Inferior parietal cortex (tissue), 1 donor: ENCODE measurements around the gene NLRP12.
"Not testable (repeated sequence)": the region's sequence is repeated elsewhere in the genome, so short reads cannot be mapped to it uniquely, and the experiment has no call there.

Source experiments
- DNase-seq: peaks from one replicate; pipeline ENCODE4 v3.0.0-alpha.2; 2016; ENCODE audit errors: extremely low spot score

Gene NLRP12, protein sequence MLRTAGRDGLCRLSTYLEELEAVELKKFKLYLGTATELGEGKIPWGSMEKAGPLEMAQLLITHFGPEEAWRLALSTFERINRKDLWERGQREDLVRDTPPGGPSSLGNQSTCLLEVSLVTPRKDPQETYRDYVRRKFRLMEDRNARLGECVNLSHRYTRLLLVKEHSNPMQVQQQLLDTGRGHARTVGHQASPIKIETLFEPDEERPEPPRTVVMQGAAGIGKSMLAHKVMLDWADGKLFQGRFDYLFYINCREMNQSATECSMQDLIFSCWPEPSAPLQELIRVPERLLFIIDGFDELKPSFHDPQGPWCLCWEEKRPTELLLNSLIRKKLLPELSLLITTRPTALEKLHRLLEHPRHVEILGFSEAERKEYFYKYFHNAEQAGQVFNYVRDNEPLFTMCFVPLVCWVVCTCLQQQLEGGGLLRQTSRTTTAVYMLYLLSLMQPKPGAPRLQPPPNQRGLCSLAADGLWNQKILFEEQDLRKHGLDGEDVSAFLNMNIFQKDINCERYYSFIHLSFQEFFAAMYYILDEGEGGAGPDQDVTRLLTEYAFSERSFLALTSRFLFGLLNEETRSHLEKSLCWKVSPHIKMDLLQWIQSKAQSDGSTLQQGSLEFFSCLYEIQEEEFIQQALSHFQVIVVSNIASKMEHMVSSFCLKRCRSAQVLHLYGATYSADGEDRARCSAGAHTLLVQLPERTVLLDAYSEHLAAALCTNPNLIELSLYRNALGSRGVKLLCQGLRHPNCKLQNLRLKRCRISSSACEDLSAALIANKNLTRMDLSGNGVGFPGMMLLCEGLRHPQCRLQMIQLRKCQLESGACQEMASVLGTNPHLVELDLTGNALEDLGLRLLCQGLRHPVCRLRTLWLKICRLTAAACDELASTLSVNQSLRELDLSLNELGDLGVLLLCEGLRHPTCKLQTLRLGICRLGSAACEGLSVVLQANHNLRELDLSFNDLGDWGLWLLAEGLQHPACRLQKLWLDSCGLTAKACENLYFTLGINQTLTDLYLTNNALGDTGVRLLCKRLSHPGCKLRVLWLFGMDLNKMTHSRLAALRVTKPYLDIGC

DNA sequence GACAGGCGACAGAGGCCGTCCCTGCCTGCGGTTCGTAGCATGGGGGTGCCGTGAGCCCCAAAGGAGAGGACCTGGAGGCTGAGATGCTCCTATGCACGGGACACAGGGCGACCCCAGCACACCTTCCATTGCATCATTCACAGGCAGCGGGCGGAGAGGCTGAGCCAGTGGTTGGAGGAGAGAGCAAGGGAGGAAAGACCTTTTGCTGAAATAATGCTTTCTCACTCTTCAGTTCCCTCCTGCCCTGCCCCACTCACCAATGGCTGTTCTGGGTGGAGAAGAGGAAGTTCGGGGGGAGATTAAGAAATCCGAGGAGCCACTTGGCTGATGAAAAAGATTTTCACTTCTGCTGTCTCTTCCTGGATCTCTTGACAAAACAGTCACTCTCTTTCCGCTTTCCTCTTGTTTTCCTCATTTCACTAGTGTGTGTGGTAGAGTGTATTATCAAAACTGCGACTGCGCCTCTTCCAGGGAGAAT, at the start of gene NLRP12:
Gene NLRP12 (minus strand): TSS at position 181 of the 478 bp plus-strand sequence. CDS start 140 bp downstream, at position 41.
- DNase-seq = no peak

DNA sequence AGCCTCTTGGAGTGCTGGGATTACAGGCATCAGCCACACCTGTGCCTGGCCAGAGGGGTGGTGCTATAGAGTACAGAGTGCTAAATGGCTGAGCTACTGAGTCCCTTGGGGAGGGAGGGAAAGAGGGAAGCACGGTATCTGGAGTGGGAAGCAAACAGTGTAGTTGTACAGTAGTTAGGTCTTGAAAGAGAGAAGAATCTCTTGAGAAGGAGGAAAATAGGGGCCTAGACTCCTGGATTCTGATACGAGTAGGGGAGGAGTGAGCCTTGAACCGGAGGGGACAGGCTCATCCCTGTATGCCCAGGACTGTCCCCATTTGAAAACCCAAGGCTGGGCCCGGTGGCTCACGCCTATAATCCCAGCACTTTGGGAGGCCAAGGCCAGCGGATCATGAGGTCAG, 48.6 kb upstream of the NLRP12 start:
- no peak for DNase-seq

DNA sequence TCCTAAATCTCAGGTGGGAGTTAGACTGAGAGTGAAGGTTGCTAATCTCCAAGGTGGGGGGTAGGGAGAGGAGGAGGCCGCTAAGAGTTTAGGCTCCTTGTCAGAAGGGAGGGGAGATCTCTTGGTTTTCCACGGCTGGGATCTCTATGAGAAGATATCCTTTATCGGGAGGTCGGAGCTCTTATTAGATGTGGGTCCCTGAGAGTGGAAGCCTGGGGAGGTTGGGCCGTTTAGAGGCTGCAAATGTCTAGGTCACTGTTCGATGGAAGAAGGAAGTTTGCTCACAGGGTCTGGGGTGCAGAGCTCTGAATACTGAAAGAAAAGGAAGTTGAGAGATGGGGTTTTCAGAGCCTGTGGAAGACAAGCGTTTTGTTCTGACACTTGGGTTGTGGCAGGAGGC, 47.3 kb upstream of the NLRP12 start:
- no peak for DNase-seq

DNA sequence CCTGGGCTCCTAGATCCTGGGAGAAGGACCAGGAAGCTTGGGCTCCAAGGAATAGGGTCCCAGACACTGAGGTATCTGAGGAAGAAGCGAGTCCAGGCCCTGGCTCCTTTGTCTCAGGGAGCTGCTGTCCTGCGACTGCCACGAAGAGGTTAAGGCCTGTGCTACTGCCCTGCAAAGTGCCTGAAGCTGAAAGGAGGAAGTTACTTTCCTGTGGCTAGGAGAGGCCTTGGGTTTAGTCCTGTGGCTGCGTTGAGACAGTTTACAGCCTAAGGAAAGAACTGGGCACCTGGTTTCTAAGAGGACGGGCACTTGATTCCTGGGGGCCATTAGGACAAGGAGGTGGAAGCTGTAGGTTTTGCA, 46.4 kb upstream of the NLRP12 start:
- no peak for DNase-seq

DNA sequence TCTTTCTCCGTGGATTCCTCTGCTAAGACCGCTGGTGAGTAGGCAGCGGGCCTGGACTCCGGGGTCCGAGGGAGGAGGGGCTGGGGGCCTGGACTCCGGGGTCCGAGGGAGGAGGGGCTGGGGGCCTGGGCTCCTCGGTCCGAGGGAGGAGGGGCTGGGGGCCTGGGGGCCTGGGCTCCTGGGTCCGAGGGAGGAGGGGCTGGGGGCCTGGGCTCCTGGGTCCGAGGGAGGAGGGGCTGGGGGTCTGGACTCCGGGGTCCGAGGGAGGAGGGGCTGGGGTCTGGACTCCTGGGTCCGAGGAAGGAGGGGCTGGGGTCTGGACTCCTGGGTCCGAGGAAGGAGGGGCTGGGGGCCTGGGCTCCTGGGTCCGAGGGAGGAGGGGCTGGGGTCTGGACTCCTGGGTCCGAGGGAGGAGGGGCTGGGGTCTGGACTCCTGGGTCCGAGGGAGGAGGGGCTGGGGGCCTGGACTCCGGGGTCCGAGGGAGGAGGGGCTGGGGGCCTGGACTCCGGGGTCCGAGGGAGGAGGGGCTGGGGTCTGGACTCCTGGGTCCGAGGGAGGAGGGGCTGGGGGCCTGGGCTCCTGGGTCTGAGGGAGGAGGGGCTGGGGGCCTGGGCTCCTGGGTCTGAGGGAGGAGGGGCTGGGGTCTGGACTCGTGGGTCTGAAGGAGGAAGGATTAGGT, 45.8 kb upstream of the NLRP12 start:
- not testable (repeated sequence) for DNase-seq

DNA sequence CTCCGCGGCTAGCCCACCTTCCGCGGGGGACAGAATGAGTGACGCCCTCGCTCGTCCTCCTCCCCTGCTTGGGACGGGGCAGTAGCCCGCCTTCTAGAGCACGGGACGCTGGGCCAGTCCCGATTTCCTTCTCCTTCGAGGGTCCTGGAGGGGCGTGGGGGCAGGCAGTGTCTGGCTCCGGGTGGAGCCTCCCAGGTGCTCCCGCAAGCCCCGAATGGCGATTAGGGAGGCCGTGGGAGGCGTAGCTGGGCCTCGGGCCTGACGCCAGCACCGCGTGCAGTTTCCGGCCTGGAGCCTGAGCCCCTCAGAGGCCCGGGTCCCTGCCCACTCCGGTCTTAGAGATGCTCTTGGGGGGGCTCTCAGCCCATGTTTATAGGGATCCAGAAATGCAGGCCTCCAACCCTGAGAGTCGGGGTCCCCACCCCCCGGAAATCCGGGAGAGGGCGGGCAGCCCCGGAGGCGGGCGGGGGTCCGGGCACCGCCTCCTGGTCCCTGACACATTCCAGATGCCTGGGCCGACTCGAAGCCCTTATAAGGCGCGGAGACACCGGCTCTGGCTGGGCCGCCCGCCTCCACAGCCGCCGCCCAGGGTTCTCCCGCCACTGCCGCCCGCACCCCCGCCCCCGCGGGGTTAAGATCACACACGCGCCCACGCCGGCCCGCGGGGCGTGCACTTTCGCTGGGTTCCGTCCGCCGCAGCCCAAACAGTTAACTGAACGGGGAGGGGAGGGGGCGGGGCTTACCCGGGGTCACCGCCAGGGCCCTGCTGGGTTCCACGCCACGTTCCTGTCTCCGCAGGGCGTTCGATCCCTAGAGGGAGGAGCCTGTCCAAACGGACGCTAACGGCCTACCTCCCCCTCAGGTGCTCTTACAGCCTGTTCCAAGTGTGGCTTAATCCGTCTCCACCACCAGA, 45.0 kb upstream of the NLRP12 start:
- DNase-seq = no peak

DNA sequence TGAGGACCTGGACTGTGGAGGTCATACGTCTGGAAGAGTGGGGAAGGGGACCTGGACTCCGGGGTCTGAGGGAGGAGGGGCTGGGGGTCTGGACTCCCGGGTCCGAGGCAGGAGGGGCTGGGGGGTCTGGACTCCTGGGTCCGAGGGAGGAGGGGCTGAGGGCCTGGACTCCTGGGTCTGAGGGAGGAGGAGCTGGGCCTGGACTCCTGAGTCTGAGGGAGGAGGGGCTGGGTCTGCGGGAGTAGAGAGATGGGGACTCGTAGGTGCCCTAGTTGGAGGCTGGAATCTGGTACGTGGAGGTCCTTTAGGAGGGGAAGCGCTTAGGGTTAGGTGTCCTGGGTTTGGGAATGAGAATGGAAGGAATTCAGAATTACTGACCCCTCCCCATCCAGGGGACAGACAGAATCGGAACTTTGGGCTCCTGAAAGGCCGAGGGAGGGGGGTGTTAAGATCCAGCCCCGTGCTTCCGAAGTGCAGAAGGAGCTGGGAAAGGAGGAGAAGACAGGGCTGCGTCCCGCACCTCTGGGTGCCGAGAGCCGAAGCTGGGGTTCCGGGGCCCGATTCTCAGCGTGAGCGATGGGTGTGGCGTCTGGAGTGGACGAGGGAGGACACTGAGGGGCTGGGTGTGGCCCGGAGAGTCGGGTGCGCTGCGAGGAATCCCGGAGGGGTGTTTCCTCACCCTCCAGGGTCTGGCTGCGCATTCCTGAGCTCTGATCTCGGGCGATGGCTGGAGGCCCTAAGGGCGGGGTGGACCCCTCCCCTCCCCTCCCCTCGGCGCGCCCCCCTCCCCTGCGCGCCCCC, 44.2 kb upstream of the NLRP12 start:
- DNase-seq = no peak

DNA sequence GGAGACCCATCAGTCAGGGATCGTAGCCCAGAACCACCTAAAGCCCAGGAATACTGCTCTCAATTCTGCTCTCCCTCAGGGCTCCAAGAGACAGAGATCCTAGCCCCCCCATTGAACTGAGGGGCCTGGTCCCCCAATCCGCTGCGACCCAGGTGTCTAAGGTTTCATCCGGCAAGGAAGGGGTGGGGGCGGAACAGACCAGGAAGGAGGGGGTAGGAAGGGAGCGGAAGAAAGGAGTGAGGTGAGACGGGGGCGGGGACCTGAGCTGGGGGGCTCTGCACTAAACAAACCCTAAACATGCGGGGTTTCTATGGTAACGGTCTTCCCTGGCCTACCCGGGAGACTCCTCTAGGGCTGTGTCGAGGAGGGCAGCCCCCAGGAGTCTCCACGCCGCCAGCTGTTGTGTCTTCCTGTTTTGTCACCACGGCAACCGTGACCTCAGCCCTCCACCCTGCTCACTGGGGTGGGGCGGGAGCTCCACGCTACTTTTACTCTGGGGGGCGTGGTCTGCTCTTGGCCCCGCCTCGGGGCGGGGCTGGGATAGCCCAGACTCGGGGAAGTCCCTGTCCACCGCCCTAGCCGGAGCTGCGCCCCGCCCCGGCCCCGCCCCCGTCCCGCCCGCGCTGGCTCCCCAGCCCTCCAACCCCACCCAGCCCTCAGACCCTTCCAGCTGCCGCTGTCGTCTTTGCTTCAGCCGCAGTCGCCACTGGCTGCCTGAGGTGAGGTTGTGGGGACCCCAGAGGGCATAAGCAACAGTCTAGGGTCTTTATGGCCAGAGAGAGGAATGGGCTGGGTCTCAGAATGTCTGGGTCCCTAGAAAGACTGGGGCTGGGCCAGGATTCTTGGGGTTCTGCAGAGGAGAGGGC, 43.3 kb upstream of the NLRP12 start, which contains the start of gene MYADM:
Gene MYADM (plus strand): TSS at position 659 of the 866 bp plus-strand sequence. CDS start 5,647 bp downstream, outside the sequence.
- peak; percentile 96 for DNase-seq

DNA sequence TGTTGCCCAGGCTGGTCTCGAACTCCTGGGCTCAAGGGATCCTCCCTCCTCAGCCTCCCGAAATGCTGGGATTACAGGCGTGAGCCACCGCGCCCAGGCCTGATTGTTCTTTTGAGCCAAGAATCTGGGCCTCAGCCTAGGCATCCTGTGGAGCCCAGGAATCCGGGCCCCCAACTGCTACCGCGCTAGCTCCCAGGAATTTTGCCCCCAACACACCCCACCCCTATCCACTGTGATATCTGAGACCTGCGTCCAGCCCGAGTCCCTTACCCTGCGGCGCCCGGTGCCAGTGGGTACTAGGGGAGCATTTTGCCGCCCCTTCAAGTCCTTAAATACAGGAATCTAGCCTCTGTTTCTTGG, 42.7 kb upstream of the NLRP12 start:
- no peak for DNase-seq

DNA sequence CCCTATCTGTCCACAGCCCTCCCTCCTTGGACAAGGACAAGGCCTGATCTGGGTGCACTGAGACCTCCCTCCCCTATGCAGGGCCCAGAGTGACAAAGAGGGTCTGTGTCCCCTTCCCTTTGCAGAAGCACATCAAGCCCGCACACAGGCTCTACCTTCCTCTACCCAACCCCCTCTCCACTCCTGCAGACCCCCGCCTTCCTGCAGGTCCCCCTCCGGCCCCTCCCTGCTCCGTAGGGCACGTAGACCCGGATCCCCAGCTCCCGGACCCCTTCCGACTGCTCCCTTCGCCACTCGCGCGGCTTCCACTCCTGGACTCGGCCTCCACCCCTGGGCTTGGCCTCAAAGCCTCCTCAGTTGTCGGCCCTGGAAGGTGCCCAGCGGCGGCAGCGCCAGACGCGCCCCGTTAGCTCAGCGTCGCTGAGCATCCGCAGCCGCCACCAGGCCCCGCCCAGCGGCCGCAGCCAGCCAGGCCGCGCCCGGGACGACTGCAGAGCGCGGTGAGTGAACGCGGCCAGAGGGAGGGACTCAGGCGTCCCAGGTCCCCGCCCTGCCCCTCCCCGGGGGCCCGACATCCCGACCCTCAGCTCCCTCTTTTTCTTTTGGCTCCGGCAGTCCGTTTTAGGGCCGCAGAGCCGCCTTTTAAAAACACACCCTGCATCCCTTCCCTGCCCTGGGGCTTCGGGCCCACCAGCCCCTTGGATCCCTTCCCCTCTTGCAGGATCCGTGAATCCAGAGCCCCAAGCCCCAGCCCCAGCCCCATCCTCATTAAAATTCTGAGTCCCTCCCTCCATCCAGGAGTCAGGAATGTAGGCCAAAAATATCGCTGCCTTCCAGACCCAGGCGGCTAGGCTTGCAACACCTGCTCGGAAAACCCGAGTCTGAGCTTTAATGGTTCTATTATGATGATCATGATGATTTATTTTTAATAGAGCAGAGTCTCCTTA, 42.1 kb upstream of the NLRP12 start:
- peak; percentile 69 for DNase-seq

DNA sequence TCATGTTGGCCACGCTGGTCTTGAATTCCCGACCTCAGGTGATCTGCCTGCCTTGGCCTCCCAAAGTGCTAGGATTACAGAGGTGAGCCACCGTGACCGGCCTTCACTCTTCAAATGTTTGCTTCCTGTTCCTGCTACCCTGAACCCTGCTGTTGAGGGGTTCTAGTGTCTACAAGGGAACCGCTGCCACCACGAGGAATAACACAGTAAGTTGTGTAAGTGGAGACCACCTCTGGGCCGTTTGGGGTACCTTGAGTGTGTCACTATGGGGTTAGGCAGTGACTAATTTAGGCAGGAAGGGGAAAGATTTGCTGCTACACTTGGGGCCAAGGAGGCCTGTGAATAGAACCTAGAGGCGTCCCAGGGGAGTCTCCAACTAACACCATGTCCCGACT, 41.4 kb upstream of the NLRP12 start:
- DNase-seq = no peak

DNA sequence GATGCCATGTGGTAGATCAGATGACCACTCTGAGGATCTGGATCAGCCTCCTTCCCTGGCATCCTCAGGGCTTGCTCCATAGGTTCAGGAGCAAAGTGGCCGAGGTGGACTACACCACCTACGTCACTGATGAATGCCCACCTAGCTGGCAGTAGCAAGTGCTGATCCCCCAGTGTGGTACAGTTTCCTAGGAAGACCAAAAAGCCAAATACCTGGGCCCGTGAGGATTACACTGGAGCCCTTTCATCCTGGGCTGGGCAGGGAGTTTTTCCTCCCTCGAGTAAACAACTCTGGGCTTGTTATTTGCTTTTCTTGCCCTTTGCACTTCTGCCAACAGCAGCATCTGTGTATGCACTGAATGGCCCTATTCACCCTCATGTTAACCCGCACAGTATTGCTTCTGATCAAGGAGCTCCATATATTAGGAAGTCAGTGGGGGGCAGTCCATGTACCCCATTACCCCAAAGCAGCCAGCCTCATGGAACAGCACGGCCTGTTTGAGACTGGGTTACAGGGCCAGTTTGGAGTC, 40.3 kb upstream of the NLRP12 start:
- DNase-seq = peak; percentile 70

DNA sequence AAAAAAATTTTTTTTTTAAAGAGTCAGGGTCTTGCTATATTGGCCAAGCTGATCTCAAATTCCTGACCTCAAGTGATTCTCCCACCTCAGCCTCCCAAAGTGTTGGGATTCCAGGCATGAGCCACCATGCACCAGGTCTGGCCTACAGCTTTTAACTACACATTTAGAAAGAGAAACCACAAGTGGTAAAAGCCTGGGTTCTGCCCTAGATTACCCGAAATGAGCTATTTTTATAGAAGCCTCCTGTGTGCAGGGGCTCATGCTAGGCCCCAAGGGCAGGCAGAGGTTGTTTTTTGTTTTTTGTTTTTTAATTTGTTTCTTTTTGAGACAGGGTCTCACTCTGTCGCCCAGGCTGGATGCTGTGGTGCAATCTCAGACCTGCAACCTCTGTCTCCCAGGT, 29.6 kb upstream of the NLRP12 start:
- no peak for DNase-seq

DNA sequence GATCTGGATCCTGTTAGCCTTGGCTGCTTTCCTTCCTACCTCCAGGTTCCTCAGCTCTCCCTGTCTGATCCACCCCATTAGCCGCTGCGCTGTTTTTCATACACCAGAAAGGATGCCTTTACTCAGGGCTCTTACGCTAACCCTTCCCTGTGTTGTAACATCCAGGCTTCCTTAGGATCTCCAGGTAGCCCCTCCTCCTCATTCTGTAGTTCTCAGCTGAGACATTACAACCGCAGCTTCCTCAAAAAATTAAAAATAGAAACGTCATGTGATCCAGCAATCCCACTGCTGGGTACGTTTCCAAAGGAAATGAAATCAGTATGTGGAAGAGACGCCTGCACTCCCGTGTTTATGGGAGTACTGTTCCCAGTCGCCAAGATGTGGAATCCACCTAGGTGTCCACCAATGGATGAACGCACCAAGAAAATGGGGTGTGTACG, 25.1 kb upstream of the NLRP12 start:
- no peak for DNase-seq

DNA sequence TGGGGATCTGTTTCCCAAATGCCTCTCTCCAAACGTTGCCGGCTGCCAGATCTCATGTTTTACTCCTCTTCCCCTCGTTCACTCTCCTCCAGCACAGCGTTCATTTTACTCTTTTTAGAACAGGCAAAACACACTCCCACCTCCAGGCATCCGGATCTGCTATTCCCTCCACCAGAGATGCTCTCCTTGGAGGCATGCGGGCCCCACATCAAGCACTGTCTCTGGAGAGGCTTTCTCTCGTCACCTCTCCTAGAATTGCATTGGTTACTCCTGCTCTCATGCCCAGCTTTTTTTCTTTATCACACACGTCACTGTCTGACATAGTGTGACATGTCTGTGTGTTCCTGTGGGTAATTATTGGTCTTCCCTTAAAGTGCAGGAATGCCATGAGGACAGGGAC, 23.4 kb upstream of the NLRP12 start:
- no peak for DNase-seq

DNA sequence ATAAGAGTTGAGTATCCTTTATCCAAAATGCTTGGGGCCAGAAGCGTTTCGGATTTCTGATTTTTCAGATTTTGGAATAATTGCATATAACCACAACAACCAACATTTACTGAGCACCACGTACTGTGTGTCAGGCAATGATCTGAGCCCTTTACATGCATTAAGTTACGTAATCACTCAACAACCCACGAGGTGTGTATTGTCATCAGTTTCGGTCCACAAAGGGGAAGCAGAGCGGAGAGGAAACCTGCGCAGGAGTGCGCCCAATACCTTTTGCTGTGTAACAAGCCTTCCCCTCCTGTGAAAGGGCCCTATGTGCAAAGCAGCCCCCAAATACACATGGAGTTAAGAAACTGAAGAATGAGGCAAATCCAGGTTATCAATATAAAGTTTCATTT, 20.7 kb upstream of the NLRP12 start:
- DNase-seq = no peak

DNA sequence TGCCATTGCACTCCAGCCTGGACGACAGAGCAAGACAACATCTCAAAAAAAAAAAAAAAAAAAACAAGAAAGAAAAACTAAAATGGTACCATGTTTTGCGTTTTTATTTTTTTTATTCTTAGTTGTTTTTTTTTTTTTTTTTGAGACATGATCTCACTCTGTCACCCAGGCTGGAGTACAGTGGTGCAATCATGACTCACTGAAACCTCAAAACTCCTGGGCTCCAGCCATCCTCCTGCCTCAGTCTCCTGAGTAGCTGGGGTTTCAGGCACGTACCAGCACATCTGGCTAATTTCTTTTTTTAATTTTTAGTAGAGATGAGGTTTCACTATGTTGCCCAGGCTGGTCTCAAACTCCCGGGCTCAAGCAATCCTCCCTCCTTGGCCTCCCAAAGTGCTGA, 16.8 kb upstream of the NLRP12 start:
- not testable (repeated sequence) for DNase-seq
